ENCODE measurements around the gene BCR.

BCR gene

GRCh38 chr22:23250056-23250784 is 69.9 kb downstream of the BCR start:
- no peak for FAIRE-seq

- no peak for FAIRE-seq
Measured at GRCh38 chr22:23250785-23251363, 70.6 kb downstream of the BCR start.

GRCh38 chr22:23251445-23252093 is 71.3 kb downstream of the BCR start:
- no peak for FAIRE-seq

GRCh38 chr22:23253475-23254055 is 73.3 kb downstream of the BCR start:
- no peak for FAIRE-seq

- FAIRE-seq = no peak
Measured at GRCh38 chr22:23255506-23256170, 75.3 kb downstream of the BCR start.

GRCh38 chr22:23256171-23256932 is 76.0 kb downstream of the BCR start:
- no peak for FAIRE-seq

GRCh38 chr22:23256986-23257888 is 76.9 kb downstream of the BCR start:
- no peak for FAIRE-seq

- no peak for FAIRE-seq
Measured at GRCh38 chr22:23257889-23258825, 77.8 kb downstream of the BCR start.

GRCh38 chr22:23258826-23259170 is 78.5 kb downstream of the BCR start:
- FAIRE-seq = no peak

- no peak for FAIRE-seq
Measured at GRCh38 chr22:23259916-23260644, 79.8 kb downstream of the BCR start.

- no peak for FAIRE-seq
Measured at GRCh38 chr22:23260645-23261581, 80.6 kb downstream of the BCR start.

- no peak for FAIRE-seq
Measured at GRCh38 chr22:23261900-23262450, 81.7 kb downstream of the BCR start.

GRCh38 chr22:23262518-23263332 is 82.4 kb downstream of the BCR start:
- FAIRE-seq = no peak

- no peak for FAIRE-seq
Measured at GRCh38 chr22:23263651-23264555, 83.6 kb downstream of the BCR start.

GRCh38 chr22:23264610-23265367 is 84.5 kb downstream of the BCR start:
- no peak for FAIRE-seq

- FAIRE-seq = no peak
Measured at GRCh38 chr22:23265368-23265700, 85.0 kb downstream of the BCR start.
